ENCODE results near the gene KRR1.

KRR1 gene

GRCh38 chr12:75526655-75527511 is 15.5 kb upstream of the KRR1 start:
- in situ Hi-C loops (cut with MboI; ENCODE audit: low sequenced_read_pairs) = no loop called here

GRCh38 chr12:75525263-75525662 is 13.9 kb upstream of the KRR1 start:
- in situ Hi-C loops (cut with MboI; ENCODE audit: low sequenced_read_pairs) = no loop called here

GRCh38 chr12:75522124-75522523 is 10.7 kb upstream of the KRR1 start:
- in situ Hi-C loops (cut with MboI; ENCODE audit: low sequenced_read_pairs) = loop anchor here (25.0 kb wide), 1 partner anchor 815 kb away; the partner anchor contains the start of gene BBS10

- in situ Hi-C loops (cut with MboI; ENCODE audit: low sequenced_read_pairs) = loop anchor here (25.0 kb wide), 1 partner anchor 816 kb away; the partner anchor contains the start of gene BBS10
Measured at GRCh38 chr12:75521224-75521623, 9.8 kb upstream of the KRR1 start.

- in situ Hi-C loops (cut with MboI; ENCODE audit: low sequenced_read_pairs) = loop anchor here (25.0 kb wide), 1 partner anchor 828 kb away; the partner anchor contains the start of gene BBS10
Measured at GRCh38 chr12:75509621-75510020, 1.8 kb downstream of the KRR1 start.

GRCh38 chr12:75508159-75508558 is 3.2 kb downstream of the KRR1 start:
- in situ Hi-C loops (cut with MboI; ENCODE audit: low sequenced_read_pairs) = loop anchor here (25.0 kb wide), 1 partner anchor 829 kb away; the partner anchor contains the start of gene BBS10

GRCh38 chr12:75507086-75507485 is 4.3 kb downstream of the KRR1 start:
- in situ Hi-C loops (cut with MboI; ENCODE audit: low sequenced_read_pairs) = loop anchor here (25.0 kb wide), 1 partner anchor 830 kb away; the partner anchor contains the start of gene BBS10

GRCh38 chr12:75505706-75506312 is 5.6 kb downstream of the KRR1 start:
- in situ Hi-C loops (cut with MboI; ENCODE audit: low sequenced_read_pairs) = loop anchor here (25.0 kb wide), 1 partner anchor 831 kb away; the partner anchor contains the start of gene BBS10

- in situ Hi-C loops (cut with MboI; ENCODE audit: low sequenced_read_pairs) = loop anchor here (25.0 kb wide), 1 partner anchor 833 kb away; the partner anchor contains the start of gene BBS10
Measured at GRCh38 chr12:75503866-75504265, 7.5 kb downstream of the KRR1 start.

- in situ Hi-C loops (cut with MboI; ENCODE audit: low sequenced_read_pairs) = loop anchor here (25.0 kb wide), 1 partner anchor 834 kb away; the partner anchor contains the start of gene BBS10
Measured at GRCh38 chr12:75503459-75503858, 8.0 kb downstream of the KRR1 start.

- in situ Hi-C loops (cut with MboI; ENCODE audit: low sequenced_read_pairs) = no loop called here
Measured at GRCh38 chr12:75491169-75491568, 20.2 kb downstream of the KRR1 start.

GRCh38 chr12:75489613-75490210 is 21.7 kb downstream of the KRR1 start:
- in situ Hi-C loops (cut with MboI; ENCODE audit: low sequenced_read_pairs) = loop anchor here (10.0 kb wide), 1 partner anchor 155 kb away; the partner anchor contains the start of genes CAPS2 and GLIPR1L1

GRCh38 chr12:75489187-75489586 is 22.2 kb downstream of the KRR1 start:
- in situ Hi-C loops (cut with MboI; ENCODE audit: low sequenced_read_pairs) = loop anchor here (10.0 kb wide), 1 partner anchor 154 kb away; the partner anchor contains the start of genes CAPS2 and GLIPR1L1

- in situ Hi-C loops (cut with MboI; ENCODE audit: low sequenced_read_pairs) = loop anchor here (10.0 kb wide), 1 partner anchor 154 kb away; the partner anchor contains the start of genes CAPS2 and GLIPR1L1
Measured at GRCh38 chr12:75488553-75488952, 22.9 kb downstream of the KRR1 start.

- in situ Hi-C loops (cut with MboI; ENCODE audit: low sequenced_read_pairs) = loop anchor here (10.0 kb wide), 1 partner anchor 153 kb away; the partner anchor contains the start of genes CAPS2 and GLIPR1L1
Measured at GRCh38 chr12:75487308-75487707, 24.1 kb downstream of the KRR1 start.

- in situ Hi-C loops (cut with MboI; ENCODE audit: low sequenced_read_pairs) = loop anchor here (10.0 kb wide), 1 partner anchor 150 kb away; the partner anchor contains the start of genes CAPS2 and GLIPR1L1
Measured at GRCh38 chr12:75484450-75484849, 27.0 kb downstream of the KRR1 start.

- in situ Hi-C loops (cut with MboI; ENCODE audit: low sequenced_read_pairs) = loop anchor here (10.0 kb wide), 1 partner anchor 149 kb away; the partner anchor contains the start of genes CAPS2 and GLIPR1L1
Measured at GRCh38 chr12:75483431-75483830, 28.0 kb downstream of the KRR1 start.

GRCh38 chr12:75482646-75483045 is 28.8 kb downstream of the KRR1 start:
- in situ Hi-C loops (cut with MboI; ENCODE audit: low sequenced_read_pairs) = loop anchor here (10.0 kb wide), 1 partner anchor 148 kb away; the partner anchor contains the start of genes CAPS2 and GLIPR1L1

GRCh38 chr12:75481774-75482173 is 29.6 kb downstream of the KRR1 start:
- in situ Hi-C loops (cut with MboI; ENCODE audit: low sequenced_read_pairs) = loop anchor here (10.0 kb wide), 1 partner anchor 147 kb away; the partner anchor contains the start of genes CAPS2 and GLIPR1L1

- in situ Hi-C loops (cut with MboI; ENCODE audit: low sequenced_read_pairs) = loop anchor here (10.0 kb wide), 1 partner anchor 146 kb away; the partner anchor contains the start of genes CAPS2 and GLIPR1L1
Measured at GRCh38 chr12:75481013-75481705, 30.2 kb downstream of the KRR1 start.

All from HL-60/S4 (cell line).